DOHH2 (cell line): ENCODE measurements around the gene ENPP7.

Source experiments
- CTCF ChIP-seq: fragments of 200-600 bp; sonication (generic); IDR thresholded peaks from one replicate; pipeline ENCODE4 v1.5.1; 2014; ENCODE audit warnings: antibody characterized with exemption, mild to moderate bottlenecking, low read depth, low read length; ENCODE audit not compliant: poor library complexity, severe bottlenecking
- EZH2phosphoT487 ChIP-seq: fragments of 200-600 bp; sonication (generic); IDR thresholded peaks from 2 replicates; pipeline ENCODE4 v1.6.1; 2017; ENCODE audit warnings: borderline replicate concordance, mild to moderate bottlenecking, antibody characterized with exemption, low read length, moderate library complexity, mixed read lengths

- TF ChIP-seq CTCF, result no peak
- TF ChIP-seq EZH2phosphoT487, result no peak
These were observed 8.7 kb downstream of the ENPP7 start for GRCh38 chr17:79739148-79740062.
